ENCODE results near the gene DNAAF5. TPM values are rescaled to one million over a fixed set of nuclear protein-coding genes. Genes with fewer than 3 reads are reported as not detected.
A peak's percentile ranks its signal among the peaks of the same experiment; 100 is the strongest.

Gene DNAAF5
- total RNA-seq, 3 donors from 2014 or later, result 14.1 to 29.8 (median 23.6) TPM

DNA sequence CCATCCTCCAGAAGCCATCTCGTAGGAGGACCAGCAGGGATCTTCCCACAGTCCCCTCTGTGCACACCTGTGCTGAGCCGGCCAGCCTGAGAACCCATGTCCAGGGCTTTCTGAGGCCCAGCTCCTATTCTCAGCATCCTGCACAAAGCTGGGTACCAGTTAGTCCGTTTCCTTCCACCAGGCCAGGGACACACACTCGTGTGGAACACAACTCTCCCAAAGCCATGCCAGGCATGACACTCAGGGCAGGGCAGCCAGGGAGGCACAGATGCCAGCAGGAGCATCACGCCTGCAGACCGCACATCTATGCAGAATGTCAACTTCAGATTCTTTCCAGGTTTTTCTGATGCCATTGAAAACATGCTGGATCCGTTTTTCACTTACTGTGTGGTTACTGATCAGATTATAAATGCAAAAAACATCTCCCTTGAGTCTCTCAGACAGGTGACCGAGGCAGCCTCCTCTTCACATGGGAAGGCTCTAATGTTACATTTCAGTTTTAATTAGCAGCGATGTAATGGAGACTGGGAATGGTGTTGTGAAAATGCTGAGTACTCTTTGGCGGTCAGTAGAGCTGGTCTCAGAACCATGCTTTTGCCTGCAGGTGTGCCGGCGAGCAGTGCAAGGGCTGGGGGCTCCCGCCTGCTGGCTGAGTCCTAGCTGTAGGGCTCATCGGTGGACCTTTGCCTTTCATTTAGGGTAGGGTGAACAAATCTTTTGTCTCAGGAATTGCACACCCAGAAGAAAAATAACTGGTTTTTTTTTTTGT is 102.5 kb downstream of the DNAAF5 start:
- Histone ChIP-seq H3K4me1 (peaks cover 12 to 16% of the 10 kb centered on the region in 2 donors), H3K4me3 (no peak overlapping the region), H3K9me3 (no peaks in the 10 kb centered on the region), H3K36me3 (no peaks in the 10 kb centered on the region), H3K27ac (peak overlapping the region in 1 of 2 donors; percentile 29), H3K27me3 (no peaks in the 10 kb centered on the region)
- TF ChIP-seq, protein P1, sequence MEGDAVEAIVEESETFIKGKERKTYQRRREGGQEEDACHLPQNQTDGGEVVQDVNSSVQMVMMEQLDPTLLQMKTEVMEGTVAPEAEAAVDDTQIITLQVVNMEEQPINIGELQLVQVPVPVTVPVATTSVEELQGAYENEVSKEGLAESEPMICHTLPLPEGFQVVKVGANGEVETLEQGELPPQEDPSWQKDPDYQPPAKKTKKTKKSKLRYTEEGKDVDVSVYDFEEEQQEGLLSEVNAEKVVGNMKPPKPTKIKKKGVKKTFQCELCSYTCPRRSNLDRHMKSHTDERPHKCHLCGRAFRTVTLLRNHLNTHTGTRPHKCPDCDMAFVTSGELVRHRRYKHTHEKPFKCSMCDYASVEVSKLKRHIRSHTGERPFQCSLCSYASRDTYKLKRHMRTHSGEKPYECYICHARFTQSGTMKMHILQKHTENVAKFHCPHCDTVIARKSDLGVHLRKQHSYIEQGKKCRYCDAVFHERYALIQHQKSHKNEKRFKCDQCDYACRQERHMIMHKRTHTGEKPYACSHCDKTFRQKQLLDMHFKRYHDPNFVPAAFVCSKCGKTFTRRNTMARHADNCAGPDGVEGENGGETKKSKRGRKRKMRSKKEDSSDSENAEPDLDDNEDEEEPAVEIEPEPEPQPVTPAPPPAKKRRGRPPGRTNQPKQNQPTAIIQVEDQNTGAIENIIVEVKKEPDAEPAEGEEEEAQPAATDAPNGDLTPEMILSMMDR (IDR thresholded peaks at IDR 0.05), result no peak
- no peak for TF ChIP-seq POLR2AphosphoS5 (IDR thresholded peaks at IDR 0.05)
- no peak for TF ChIP-seq POLR2A (IDR thresholded peaks at IDR 0.05)
- no peak for DNase-seq (ENCODE audit: low spot score in 2 of 2)
- intact Hi-C loops (cut with DNase I; ENCODE audit: low total_unique reads), result no loop called here

DNA sequence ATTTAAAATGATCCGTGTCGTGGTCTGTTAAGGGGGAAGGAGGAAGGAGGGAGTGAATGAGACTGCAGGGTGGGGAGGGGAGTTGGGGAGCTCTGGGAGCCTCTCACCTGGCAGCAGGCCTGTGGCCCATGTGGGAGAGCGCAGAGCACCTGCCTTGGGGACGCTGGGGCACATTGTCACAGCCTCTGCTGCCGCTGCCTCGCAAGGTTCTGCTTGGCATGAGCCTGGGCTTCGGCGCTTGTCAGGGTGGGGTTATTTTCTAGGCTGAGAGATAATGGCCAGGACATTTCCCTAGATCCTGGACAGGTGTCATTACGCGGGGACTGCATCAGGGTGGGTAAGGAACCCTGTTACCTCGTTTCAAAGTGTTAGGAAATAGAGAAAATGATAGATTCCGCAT is 103.6 kb downstream of the DNAAF5 start:
- TF ChIP-seq, protein P1 (IDR thresholded peaks at IDR 0.05), result no peak
- TF ChIP-seq POLR2AphosphoS5 (IDR thresholded peaks at IDR 0.05), result no peak
- no peak for TF ChIP-seq POLR2A (IDR thresholded peaks at IDR 0.05)
- no peak for DNase-seq (ENCODE audit: low spot score in 2 of 2)
- H3K9me3 ChIP-seq, result no peaks in the 10 kb centered on the region
- H3K4me1 ChIP-seq, result peaks cover 9 to 16% of the 10 kb centered on the region in 2 donors
- no peaks in the 10 kb centered on the region for H3K36me3 ChIP-seq
- no peak overlapping the region for H3K4me3 ChIP-seq
- H3K27ac ChIP-seq, result peak overlapping the region; percentile 90 to 95
- no peaks in the 10 kb centered on the region for H3K27me3 ChIP-seq
- intact Hi-C loops (cut with DNase I; ENCODE audit: low total_unique reads), result no loop called here

DNA sequence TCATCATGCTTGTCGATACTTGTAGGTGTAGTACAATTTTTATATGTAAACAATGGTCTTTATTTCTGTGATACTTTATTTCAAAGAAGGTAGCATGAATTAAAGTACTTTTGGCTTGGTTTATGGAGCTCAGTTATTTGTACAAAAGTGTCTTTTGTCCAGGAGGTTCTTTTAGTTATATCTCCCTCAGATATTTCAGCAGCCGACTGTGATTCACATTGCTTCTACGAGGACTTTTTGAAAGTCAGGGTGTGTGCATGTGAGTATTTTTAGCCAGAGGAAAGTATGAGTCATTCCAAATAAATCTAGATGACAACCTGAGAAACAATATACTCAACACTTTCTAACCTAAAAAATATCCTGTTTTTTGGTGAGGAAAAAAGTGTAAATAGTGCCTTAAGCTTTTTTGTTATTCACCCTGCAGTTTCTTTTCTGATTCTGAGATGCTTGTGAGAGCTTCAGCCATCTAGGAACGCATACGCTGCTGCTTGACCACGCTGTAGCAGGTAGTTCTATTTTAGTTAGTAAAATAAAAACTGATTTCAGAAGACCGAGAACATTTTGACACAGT is 105.2 kb downstream of the DNAAF5 start:
- H3K36me3 ChIP-seq, result no peaks in the 10 kb centered on the region
- peak overlapping the region; percentile 90 to 95 for H3K27ac ChIP-seq
- H3K27me3 ChIP-seq, result no peaks in the 10 kb centered on the region
- no peaks in the 10 kb centered on the region for H3K9me3 ChIP-seq
- H3K4me3 ChIP-seq, result peak overlapping the region in 2 of 3 donors; percentile 25 to 47
- intact Hi-C loops (cut with DNase I; ENCODE audit: low total_unique reads), result loop anchor here (1.0 kb wide), 1 partner anchor 34 kb away; no protein-coding TSS in a partner anchor
- no peak for DNase-seq (ENCODE audit: low spot score in 2 of 2)
- H3K4me1 ChIP-seq, result peaks cover 9 to 16% of the 10 kb centered on the region in 2 donors
- peak in 2 of 3 donors; percentile 60 to 62 for TF ChIP-seq POLR2AphosphoS5 (IDR thresholded peaks at IDR 0.05)
- TF ChIP-seq, protein P1 (IDR thresholded peaks at IDR 0.05), result no peak

DNA sequence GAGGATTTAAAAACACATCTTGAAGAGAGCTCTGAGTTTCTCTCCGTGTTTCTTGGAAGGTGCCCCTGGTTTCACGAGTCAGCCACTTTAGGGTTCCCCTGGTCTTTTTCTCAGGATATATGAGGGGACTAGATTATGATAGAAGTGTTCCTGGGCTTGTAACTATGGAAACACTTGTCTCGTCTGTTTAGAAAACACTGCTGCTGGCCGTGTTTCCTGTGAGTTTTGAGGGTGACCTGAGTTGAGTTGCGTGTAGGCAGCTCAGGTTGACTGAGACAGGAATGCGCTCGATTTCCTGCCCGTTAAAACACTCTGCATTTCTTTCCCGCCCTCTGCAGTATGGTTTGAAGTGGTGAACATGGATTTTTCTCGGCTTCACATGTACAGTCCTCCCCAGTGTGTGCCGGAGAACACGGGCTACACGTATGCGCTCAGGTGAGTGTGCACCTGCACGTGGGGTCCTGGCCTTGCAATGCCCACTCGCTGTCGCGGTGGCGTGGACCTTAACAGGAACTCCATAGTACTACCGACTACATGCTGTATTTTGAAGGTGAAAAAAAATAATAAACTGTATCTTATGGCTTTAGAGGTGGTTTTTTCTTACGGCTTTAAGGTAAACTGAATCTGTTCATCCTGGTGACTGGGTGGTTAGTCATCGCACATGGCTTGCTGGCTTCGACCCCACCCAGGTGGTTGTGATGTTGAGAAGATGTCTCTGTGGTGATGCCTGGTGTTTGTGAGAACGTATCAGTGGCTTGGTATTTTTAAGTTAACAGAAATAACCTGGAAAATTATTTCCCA is 105.9 kb downstream of the DNAAF5 start, which contains the start of gene SUN1:
SUN1 (plus strand) TSS at position 310 of the 801 bp plus-strand sequence; CDS start at position 359, 49 bp downstream.
- H3K4me3 ChIP-seq, result peak within 1 kb of the TSS in 2 of 3 donors; percentile 25 to 47
- no peaks in the 10 kb centered on the region for H3K36me3 ChIP-seq
- peaks cover 9 to 16% of the 10 kb centered on the region in 2 donors for H3K4me1 ChIP-seq
- no peaks in the 10 kb centered on the region for H3K27me3 ChIP-seq
- intact Hi-C loops (cut with DNase I; ENCODE audit: low total_unique reads), result loop anchor here (1.0 kb wide), 1 partner anchor 33 kb away; no protein-coding TSS in a partner anchor
- no peak for TF ChIP-seq POLR2A (IDR thresholded peaks at IDR 0.05)
- TF ChIP-seq POLR2AphosphoS5 (IDR thresholded peaks at IDR 0.05), result peak in 1 of 3 donors; percentile 10
- peak within 1 kb of the TSS; percentile 90 to 95 for H3K27ac ChIP-seq
- peak in 1 of 2 donors; percentile 46 for DNase-seq (ENCODE audit: low spot score in 2 of 2)
- H3K9me3 ChIP-seq, result no peaks in the 10 kb centered on the region

DNA sequence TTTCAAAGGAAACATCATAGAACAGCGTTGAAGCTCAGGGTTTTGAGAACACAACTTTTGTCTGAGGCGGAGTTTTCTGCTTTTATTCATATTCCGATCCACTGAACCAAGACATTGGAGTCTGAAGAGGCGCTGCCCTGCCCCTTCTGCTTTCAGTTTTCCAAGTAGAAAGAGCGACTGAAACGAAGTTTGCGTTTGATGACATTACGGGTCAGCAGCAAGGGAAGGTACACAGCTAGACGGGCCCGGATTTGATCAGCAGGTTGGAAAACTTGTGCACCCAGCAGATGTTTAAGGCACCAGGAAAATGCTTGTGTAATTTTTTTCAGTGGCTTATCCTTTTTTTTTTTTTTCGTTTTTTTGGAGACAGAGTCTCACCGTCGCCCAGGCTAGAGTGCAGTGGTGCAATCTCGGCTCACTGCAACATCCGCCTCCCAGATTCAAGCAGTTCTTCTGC is 106.5 kb downstream of the DNAAF5 start:
- H3K36me3 ChIP-seq, result no peaks in the 10 kb centered on the region
- DNase-seq (ENCODE audit: low spot score in 2 of 2), result no peak
- H3K27ac ChIP-seq, result peak overlapping the region; percentile 90 to 95
- peak overlapping the region in 1 of 3 donors; percentile 24 for H3K4me3 ChIP-seq
- no peaks in the 10 kb centered on the region for H3K27me3 ChIP-seq
- peaks cover 9 to 16% of the 10 kb centered on the region in 2 donors for H3K4me1 ChIP-seq
- TF ChIP-seq POLR2A (IDR thresholded peaks at IDR 0.05) (no peak), POLR2AphosphoS5 (IDR thresholded peaks at IDR 0.05) (no peak)
- TF ChIP-seq, protein P1 (IDR thresholded peaks at IDR 0.05), result no peak
- intact Hi-C loops (cut with DNase I; ENCODE audit: low total_unique reads), result loop anchor here (1.0 kb wide), 1 partner anchor 32 kb away; no protein-coding TSS in a partner anchor
- no peaks in the 10 kb centered on the region for H3K9me3 ChIP-seq
